RPMI7951 (cell line): ENCODE data around the gene PRRG2. TPM values are rescaled to one million over a fixed set of nuclear protein-coding genes. Genes with fewer than 3 reads are reported as not detected.

Experiments used
- DNase-seq: peaks from one replicate; pipeline ENCODE4 v3.0.0-alpha.2; 2012; ENCODE audit warnings: low read depth
- total RNA-seq: library from RNA; depleted of rRNA; stranded (reverse); fragments of >200 nt; shearing (Covaris generic); gene quantifications from 2 replicates; pipeline ENCODE4 v1.2.3, GENCODE V29; 2014; rRNA removed

The PRRG2 gene
- 0.10 TPM in 1 of 2 replicates, not detected in the other for total RNA-seq

DNA sequence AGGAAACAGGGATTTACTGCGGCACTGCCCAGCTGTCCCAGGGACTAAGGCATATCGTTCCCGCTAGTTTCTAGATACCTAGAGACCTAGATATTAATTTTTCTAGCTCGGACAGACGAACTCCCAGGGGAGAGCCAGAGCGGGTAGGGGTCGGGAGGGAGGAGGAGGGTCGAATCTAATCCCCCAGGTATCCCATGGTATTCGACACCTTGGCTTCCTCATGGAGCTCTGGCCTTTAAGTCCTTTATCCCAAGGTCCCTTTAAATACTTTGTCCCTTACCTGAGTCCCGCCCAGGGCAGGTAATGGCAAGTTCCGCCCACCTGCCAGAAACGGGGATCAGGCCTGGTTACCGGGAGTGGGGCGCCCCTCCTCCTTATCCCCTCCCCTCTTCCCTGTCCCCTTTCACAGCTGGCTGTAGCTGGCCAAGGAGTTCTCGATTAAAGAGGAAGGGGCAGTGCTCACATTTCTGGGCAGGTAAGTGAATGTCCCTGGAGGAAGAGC lies at the start of gene PRRG2:
PRRG2 (plus strand) TSS at position 310 of the 502 bp plus-strand sequence. CDS start 1,904 bp downstream, outside the sequence.
- DNase-seq: no peak

- peak; percentile 61 for DNase-seq
These were observed 47.3 kb upstream of the PRRG2 start for GRCh38 chr19:49533551-49534488.

DNA sequence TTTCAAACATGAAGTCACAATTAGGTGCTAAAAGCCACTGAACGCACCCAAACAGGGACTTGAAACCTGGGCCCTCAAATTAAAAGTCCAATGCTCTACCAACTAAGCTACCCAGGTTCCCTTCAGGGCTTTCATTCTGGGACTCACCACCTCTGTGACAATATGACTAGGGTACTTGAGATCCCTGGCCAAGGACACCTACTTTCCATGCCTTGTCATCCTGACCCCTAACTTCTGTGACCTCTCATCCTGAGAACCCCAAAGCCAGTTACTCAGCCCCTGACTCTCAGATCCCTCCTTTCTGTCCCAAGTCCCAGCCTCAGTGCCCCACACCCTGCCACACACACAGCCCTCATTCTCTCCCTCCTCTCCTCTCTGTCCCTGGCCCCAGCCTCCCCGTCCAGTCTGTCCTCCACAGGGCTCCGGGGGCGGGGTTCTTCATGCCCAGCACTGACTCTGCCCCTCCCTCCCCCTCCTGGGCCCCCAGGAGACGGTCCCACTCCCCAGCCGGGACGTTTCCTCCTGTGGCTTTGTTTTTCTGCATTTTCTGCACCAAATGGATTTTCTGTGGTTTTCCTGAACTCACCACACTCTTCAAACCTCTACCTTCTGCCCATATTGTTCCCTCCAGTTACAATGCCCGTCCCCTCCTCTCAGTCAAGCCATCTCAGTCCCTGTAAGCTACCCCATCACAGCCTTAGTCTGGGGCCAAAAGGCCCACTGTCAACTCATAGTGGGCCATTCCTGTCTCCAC lies 46.3 kb upstream of the PRRG2 start:
- DNase-seq: no peak

GRCh38 chr19:49536921-49537462 lies 44.1 kb upstream of the PRRG2 start:
- no peak for DNase-seq

- DNase-seq: no peak
These were observed 42.5 kb upstream of the PRRG2 start for GRCh38 chr19:49538643-49539042.

- no peak for DNase-seq
These were observed 41.7 kb upstream of the PRRG2 start for GRCh38 chr19:49539192-49539952.

DNA sequence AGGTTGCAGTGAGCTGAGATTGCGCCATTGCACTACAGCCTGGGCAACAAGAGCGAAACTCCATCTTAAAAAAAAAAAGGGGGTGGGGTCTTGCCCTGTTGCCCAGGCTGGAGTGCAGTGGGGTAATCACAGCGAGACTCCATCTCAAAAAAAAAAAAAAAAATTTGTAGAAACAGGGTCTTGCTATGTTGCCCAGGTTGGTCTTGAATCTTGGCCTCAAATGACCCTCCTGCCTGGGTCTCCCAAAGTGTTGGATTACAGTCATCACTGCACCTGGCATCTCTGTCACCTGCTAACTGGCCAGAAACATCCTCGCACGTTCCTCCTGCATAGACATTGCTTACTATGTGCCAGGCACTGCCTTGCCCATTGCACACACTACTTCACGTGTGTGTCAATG lies 39.2 kb upstream of the PRRG2 start:
- no peak for DNase-seq

GRCh38 chr19:49542446-49542845 lies 38.7 kb upstream of the PRRG2 start:
- DNase-seq: no peak

- no peak for DNase-seq
These were observed 38.1 kb upstream of the PRRG2 start for GRCh38 chr19:49543032-49543431.

DNA sequence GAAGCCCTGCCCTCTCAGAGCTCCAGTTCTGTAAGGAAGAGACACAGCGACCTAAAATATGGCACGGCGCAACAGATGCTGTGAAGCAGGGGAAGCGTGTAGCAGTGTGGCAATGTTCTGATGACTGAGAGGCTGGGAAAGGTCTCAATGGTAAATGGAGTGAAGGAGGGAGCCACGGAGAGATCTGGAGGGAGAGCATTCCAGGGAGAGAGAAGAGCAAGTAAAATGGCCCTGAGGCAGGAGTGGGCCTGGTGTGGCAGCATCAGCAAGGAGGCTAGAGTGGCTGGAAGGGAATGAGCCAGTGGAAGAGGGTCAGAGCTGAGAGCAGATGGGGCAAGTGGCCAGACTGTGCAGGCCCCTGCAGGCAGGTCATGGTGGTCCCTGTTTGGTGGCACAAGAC lies 37.0 kb upstream of the PRRG2 start:
- DNase-seq: no peak

GRCh38 chr19:49546825-49547565 lies 34.1 kb upstream of the PRRG2 start:
- peak; percentile 86 for DNase-seq

GRCh38 chr19:49549045-49549444 lies 32.1 kb upstream of the PRRG2 start:
- DNase-seq: no peak

DNA sequence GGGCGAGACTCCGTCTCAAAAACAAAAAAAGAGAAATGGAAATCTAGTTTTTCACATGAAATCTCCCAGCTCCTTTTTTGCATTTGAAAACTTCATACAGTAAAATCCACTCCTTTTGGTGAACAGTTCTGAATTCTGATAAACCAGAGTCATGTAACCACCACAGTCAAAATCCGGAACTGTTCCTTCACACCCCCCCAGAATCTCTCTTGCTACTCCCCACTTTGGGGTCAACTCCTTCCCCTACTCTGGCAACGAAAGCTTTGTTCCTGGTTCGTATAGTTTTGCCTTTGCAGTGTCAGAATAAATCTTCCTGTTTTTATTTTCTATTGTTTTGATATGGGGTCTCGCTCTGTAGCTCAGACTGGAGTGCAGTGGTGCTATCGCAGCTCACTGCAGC lies 29.6 kb upstream of the PRRG2 start:
- DNase-seq: no peak

DNA sequence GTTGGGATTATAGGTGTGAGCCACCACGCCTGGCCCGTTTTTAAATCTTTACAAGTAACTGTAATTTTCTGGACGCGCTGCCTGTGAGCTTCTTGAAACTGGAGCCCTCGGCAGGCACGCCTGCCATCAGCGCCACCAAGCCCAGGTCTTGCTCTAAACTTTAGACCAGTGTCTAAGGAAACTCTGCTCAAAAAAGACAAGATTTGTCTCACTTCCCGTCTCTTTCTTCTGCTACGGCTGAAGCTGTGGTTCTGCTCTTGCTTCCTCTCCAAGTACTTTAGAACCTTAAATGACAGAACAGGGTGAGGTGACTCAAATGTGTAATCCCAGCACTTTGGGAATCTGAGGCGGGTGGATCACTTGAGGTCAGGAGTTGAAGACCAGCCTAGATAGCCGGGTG lies 28.4 kb upstream of the PRRG2 start:
- DNase-seq: no peak

GRCh38 chr19:49553451-49554271 lies 27.5 kb upstream of the PRRG2 start:
- DNase-seq: peak; percentile 14

- no peak for DNase-seq
These were observed 26.4 kb upstream of the PRRG2 start for GRCh38 chr19:49554701-49555181.

DNA sequence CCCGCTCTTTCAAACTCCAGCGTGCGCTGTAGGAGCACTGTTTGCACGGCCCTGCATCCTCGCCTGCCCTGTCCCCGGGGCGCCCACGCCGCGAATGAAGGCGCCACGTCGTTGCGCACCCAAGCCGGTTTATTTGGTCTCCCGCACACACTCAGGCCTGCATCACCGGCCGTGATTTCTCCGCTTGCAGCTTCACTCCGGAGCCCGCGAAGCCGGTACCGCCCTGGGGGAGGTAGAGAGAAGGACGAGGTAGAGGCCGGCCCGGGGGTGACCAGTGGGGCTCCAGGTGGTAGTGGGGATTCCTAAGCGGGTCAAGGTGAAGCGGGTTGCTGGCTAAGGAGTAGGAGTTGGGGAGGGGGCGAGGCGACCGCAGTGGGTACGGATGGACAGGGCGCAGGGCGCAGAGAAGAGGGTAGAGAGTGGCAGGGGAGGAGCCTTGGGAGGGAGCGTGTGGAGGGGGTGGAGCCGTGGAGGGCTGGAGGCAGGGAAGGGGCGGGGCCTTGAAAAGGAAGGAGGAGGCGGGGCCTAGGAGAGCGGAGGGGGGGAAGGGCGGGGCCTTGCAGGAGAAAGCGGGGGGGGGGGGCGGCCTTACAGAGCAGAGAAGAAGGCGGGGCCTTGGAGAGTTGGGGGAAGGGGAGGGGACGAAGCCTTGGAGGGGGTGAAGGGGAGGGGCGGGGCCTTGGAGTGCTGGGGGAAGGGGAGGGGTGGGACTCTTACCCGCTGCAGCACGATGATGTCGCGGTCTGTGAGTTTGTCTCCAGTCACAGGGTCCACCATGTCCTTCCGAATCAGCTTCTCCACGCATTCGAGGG lies 25.3 kb upstream of the PRRG2 start:
- no peak for DNase-seq
